ENCODE data around the gene EXOC3L2. TPM values are rescaled to one million over a fixed set of nuclear protein-coding genes. Genes with fewer than 3 reads are reported as not detected.

EXOC3L2 gene
- total RNA-seq, 4 donors from 2014 or later: 0.42 to 3.6 (median 2.5) TPM

GRCh38 chr19:45276284-45276687 is 31.1 kb upstream of the EXOC3L2 start:
- Histone ChIP-seq H3K4me3 (no peak overlapping the region), H3K9me3 (no peaks in the 10 kb centered on the region), H3K4me1 (no peaks in the 10 kb centered on the region), H3K27me3 (no peaks in the 10 kb centered on the region), H3K36me3 (peaks cover 29 to 100% (median 88%) of the 10 kb centered on the region in 4 donors), H3K27ac (replicated peaks in 1 of 4) (no peak overlapping the region)
- 85% methylated on average over 6 of the region's 7 CpGs for WGBS
- TF ChIP-seq POLR2A (IDR thresholded peaks at IDR 0.05; ENCODE audit: low read depth) (no peak), EP300 (IDR thresholded peaks at IDR 0.05) (no peak), POLR2AphosphoS5 (IDR thresholded peaks at IDR 0.05) (no peak), CTCF (IDR thresholded peaks at IDR 0.05) (no peak)
- intact Hi-C loops (cut with DNase I): no loop called here
- DNase-seq (ENCODE audit: extremely low spot score): no peak

GRCh38 chr19:45275370-45275971 is 30.3 kb upstream of the EXOC3L2 start:
- WGBS: 62% methylated on average over 5 of the region's 12 CpGs
- Histone ChIP-seq H3K4me3 (no peak overlapping the region), H3K27me3 (no peaks in the 10 kb centered on the region), H3K4me1 (no peaks in the 10 kb centered on the region), H3K27ac (replicated peaks in 1 of 4) (no peak overlapping the region), H3K36me3 (peaks cover 31 to 100% (median 84%) of the 10 kb centered on the region in 4 donors), H3K9me3 (no peaks in the 10 kb centered on the region)
- intact Hi-C loops (cut with DNase I): no loop called here
- no peak for TF ChIP-seq EP300 (IDR thresholded peaks at IDR 0.05)
- TF ChIP-seq CTCF (IDR thresholded peaks at IDR 0.05): no peak
- no peak for TF ChIP-seq POLR2A (IDR thresholded peaks at IDR 0.05; ENCODE audit: low read depth)
- no peak for TF ChIP-seq POLR2AphosphoS5 (IDR thresholded peaks at IDR 0.05)
- DNase-seq (ENCODE audit: extremely low spot score): no peak

GRCh38 chr19:45273521-45273855 is 28.3 kb upstream of the EXOC3L2 start:
- Histone ChIP-seq H3K9me3 (no peaks in the 10 kb centered on the region), H3K4me3 (no peak overlapping the region), H3K4me1 (no peaks in the 10 kb centered on the region), H3K27ac (replicated peaks in 1 of 4) (no peak overlapping the region), H3K36me3 (peaks cover 20 to 100% (median 84%) of the 10 kb centered on the region in 4 donors), H3K27me3 (no peaks in the 10 kb centered on the region)
- TF ChIP-seq EP300 (IDR thresholded peaks at IDR 0.05) (no peak), POLR2AphosphoS5 (IDR thresholded peaks at IDR 0.05) (no peak), POLR2A (IDR thresholded peaks at IDR 0.05; ENCODE audit: low read depth) (no peak), CTCF (IDR thresholded peaks at IDR 0.05) (no peak)
- 87% methylated on average over 14 of the region's 14 CpGs for WGBS
- DNase-seq (ENCODE audit: extremely low spot score): no peak
- intact Hi-C loops (cut with DNase I): no loop called here

- WGBS: 76% methylated on average over 6 of the region's 7 CpGs
- Histone ChIP-seq H3K27ac (replicated peaks in 1 of 4) (no peak overlapping the region), H3K36me3 (peaks cover 16 to 100% (median 81%) of the 10 kb centered on the region in 4 donors), H3K9me3 (no peaks in the 10 kb centered on the region), H3K4me1 (no peaks in the 10 kb centered on the region), H3K27me3 (no peaks in the 10 kb centered on the region), H3K4me3 (no peak overlapping the region)
- intact Hi-C loops (cut with DNase I): no loop called here
- TF ChIP-seq CTCF (IDR thresholded peaks at IDR 0.05) (no peak), POLR2A (IDR thresholded peaks at IDR 0.05; ENCODE audit: low read depth) (no peak), EP300 (IDR thresholded peaks at IDR 0.05) (no peak), POLR2AphosphoS5 (IDR thresholded peaks at IDR 0.05) (no peak)
- DNase-seq (ENCODE audit: extremely low spot score): no peak
Observed at GRCh38 chr19:45271735-45272108, 26.5 kb upstream of the EXOC3L2 start.
